IMR-90 (cell line): Measurements from ENCODE around the gene CILP. TPM values are rescaled to one million over a fixed set of nuclear protein-coding genes. Genes with fewer than 3 reads are reported as not detected.

Experiments used
- ATAC-seq: fragments of 200-7000 bp; cut with Tn5 transposase; 2 replicates; pipeline ENCODE4 v1.9.1; 2020; ENCODE audit warnings: low read depth, mild to moderate bottlenecking, moderate library complexity
- BruUV-seq: library from RNA; stranded (reverse); fragments of 400-500 nt; replicated peaks from 2 replicates; lab custom pipeline; 2021; lab: Mats Ljungman, UMichigan
- CTCF ChIA-PET: fragments of 300-600 bp; formaldehyde crosslinking; extraction: SDS; loops from one replicate; lab custom pipeline; 2021; ENCODE audit warnings: antibody characterized with exemption; lab: Yijun Ruan, JAX
- POLR2A ChIA-PET: fragments of 300-600 bp; sonication (Branson Sonifier 250); formaldehyde crosslinking; loops from one replicate; lab custom pipeline; 2022; ENCODE audit warnings: antibody characterized with exemption; ENCODE audit not compliant: unreplicated experiment; lab: Charles Lee
- DNase-seq: peaks from one replicate; pipeline ENCODE4 v3.0.0; 2013
- H2AFZ ChIP-seq: replicated peaks from 2 replicates; pipeline ENCODE3; 2013; ENCODE audit warnings: low read length, mild to moderate bottlenecking; ENCODE audit not compliant: poor library complexity
- H2AK5ac ChIP-seq: 2 replicates; pipeline ENCODE4 v1.6.1; 2013; ENCODE audit warnings: low read depth, low read length, inconsistent platforms
- H2AK9ac ChIP-seq: replicated peaks from 2 replicates; pipeline ENCODE3; 2013; ENCODE audit warnings: mild to moderate bottlenecking, low read depth, low read length, moderate library complexity; ENCODE audit not compliant: poor library complexity
- H2BK120ac ChIP-seq: 2 replicates; pipeline ENCODE4 v1.6.1; 2013; ENCODE audit warnings: low read depth, low read length, inconsistent platforms
- H2BK15ac ChIP-seq: 3 replicates; pipeline ENCODE4 v1.6.1; 2013; ENCODE audit warnings: low read depth, low read length, inconsistent platforms
- H2BK20ac ChIP-seq: 2 replicates; pipeline ENCODE4 v1.6.1; 2013; ENCODE audit warnings: low read depth, mild to moderate bottlenecking, inconsistent platforms, low read length, moderate library complexity
- H2BK5ac ChIP-seq: 2 replicates; pipeline ENCODE4 v1.6.1; 2013; ENCODE audit warnings: mild to moderate bottlenecking, low read depth, low read length, inconsistent platforms; ENCODE audit not compliant: poor library complexity, severe bottlenecking
- H3K14ac ChIP-seq: replicated peaks from 2 replicates; pipeline ENCODE4 v1.6.1; 2013; ENCODE audit warnings: low read depth, low read length, inconsistent platforms
- H3K18ac ChIP-seq: 2 replicates; pipeline ENCODE4 v1.6.1; 2013; ENCODE audit warnings: low read depth, low read length, control low read depth
- H3K23ac ChIP-seq: 2 replicates; pipeline ENCODE4 v1.6.1; 2013; ENCODE audit warnings: low read depth, low read length, inconsistent platforms
- H3K27ac ChIP-seq: 2 replicates; pipeline ENCODE4 v1.5.1; 2013; ENCODE audit warnings: mild to moderate bottlenecking, control low read depth, low read length; ENCODE audit not compliant: insufficient read depth
- H3K27me3 ChIP-seq: 2 replicates; pipeline ENCODE4 v1.6.1; 2013; ENCODE audit warnings: low read length; ENCODE audit not compliant: control insufficient read depth, insufficient read depth
- H3K36me3 ChIP-seq: 2 replicates; pipeline ENCODE4 v1.6.1; 2013; ENCODE audit warnings: low read length, mixed read lengths; ENCODE audit not compliant: control insufficient read depth, insufficient read depth
- H3K4ac ChIP-seq: 2 replicates; pipeline ENCODE4 v1.6.1; 2013; ENCODE audit warnings: low read depth, low read length, inconsistent platforms
- H3K4me1 ChIP-seq: 2 replicates; pipeline ENCODE4 v1.6.1; 2013; ENCODE audit warnings: low read length, mixed read lengths; ENCODE audit not compliant: control insufficient read depth, insufficient read depth
- H3K4me2 ChIP-seq: 2 replicates; pipeline ENCODE4 v1.6.1; 2013; ENCODE audit warnings: low read depth, mild to moderate bottlenecking, control low read depth, low read length, moderate library complexity
- H3K4me3 ChIP-seq: 2 replicates; pipeline ENCODE4 v1.5.1; 2013; ENCODE audit warnings: low read depth, mild to moderate bottlenecking, control low read depth, low read length, moderate library complexity; ENCODE audit not compliant: insufficient read depth
- H3K56ac ChIP-seq: 2 replicates; pipeline ENCODE4 v1.6.1; 2013; ENCODE audit warnings: low read length, inconsistent platforms; ENCODE audit not compliant: insufficient read depth; ENCODE audit errors: extremely low read depth
- H3K79me1 ChIP-seq, 2 experiments: 2 replicates each; pipeline ENCODE4 v1.6.1; 2013; ENCODE audit warnings: low read length in 2 of 2, inconsistent platforms in 1 of 2, low read depth in 1 of 2
- H3K9ac ChIP-seq: 2 replicates; pipeline ENCODE4 v1.6.1; 2013; ENCODE audit warnings: low read depth, low read length, control low read depth
- H3K9me1 ChIP-seq: 2 replicates; pipeline ENCODE4 v1.6.1; 2013; ENCODE audit warnings: low read length, inconsistent platforms; ENCODE audit not compliant: insufficient read depth
- H3K9me3 ChIP-seq: 2 replicates; pipeline ENCODE4 v1.6.1; 2013; ENCODE audit warnings: low read length; ENCODE audit not compliant: control insufficient read depth, insufficient read depth
- H4K20me1 ChIP-seq: 2 replicates; pipeline ENCODE4 v1.6.1; 2013; ENCODE audit warnings: low read length, inconsistent platforms; ENCODE audit not compliant: insufficient read depth
- H4K5ac ChIP-seq: 2 replicates; pipeline ENCODE4 v1.6.1; 2013; ENCODE audit warnings: mild to moderate bottlenecking, low read depth, low read length, control low read depth
- H4K8ac ChIP-seq, 2 experiments: 2 replicates each; pipeline ENCODE4 v1.6.1; 2013; ENCODE audit warnings: low read depth in 2 of 2, low read length in 2 of 2, control low read depth in 1 of 2, inconsistent platforms in 1 of 2
- H4K91ac ChIP-seq: 2 replicates; pipeline ENCODE4 v1.6.1; 2013; ENCODE audit warnings: low read depth, low read length, inconsistent platforms; ENCODE audit not compliant: insufficient read depth
- BHLHE40 ChIP-seq: fragments of 150-350 bp; IDR thresholded peaks from 2 replicates; pipeline ENCODE4 v1.6.1; 2016; ENCODE audit warnings: mild to moderate bottlenecking, low read depth, low read length
- CEBPB ChIP-seq: IDR thresholded peaks from 2 replicates; pipeline ENCODE4 v1.6.1; 2012; ENCODE audit warnings: low read depth, low read length, improper control_type of control experiment
- CHD1 ChIP-seq: IDR thresholded peaks from 2 replicates; pipeline ENCODE4 v1.6.1; 2012; ENCODE audit warnings: low read depth, low read length, improper control_type of control experiment
- FOS ChIP-seq: fragments of 150-350 bp; IDR thresholded peaks from 2 replicates; pipeline ENCODE4 v1.6.1; 2016; ENCODE audit warnings: low read depth, low read length
- MAFK ChIP-seq: IDR thresholded peaks from 2 replicates; pipeline ENCODE4 v1.6.1; 2012; ENCODE audit warnings: low read depth, low read length, improper control_type of control experiment
- MAZ ChIP-seq: IDR thresholded peaks from 2 replicates; pipeline ENCODE4 v1.6.1; 2012; ENCODE audit warnings: low read depth, mild to moderate bottlenecking, low read length, improper control_type of control experiment, moderate library complexity, borderline replicate concordance
- MXI1 ChIP-seq: IDR thresholded peaks from 2 replicates; pipeline ENCODE4 v1.6.1; 2012; ENCODE audit warnings: low read depth, mild to moderate bottlenecking, low read length, moderate library complexity, borderline replicate concordance
- NFE2L2 ChIP-seq: fragments of 150-350 bp; IDR thresholded peaks from 2 replicates; pipeline ENCODE4 v1.6.1; 2016; ENCODE audit warnings: low read depth, mild to moderate bottlenecking, low read length
- POLR2A ChIP-seq: IDR thresholded peaks from 2 replicates; pipeline ENCODE4 v1.6.1; 2012; ENCODE audit warnings: mild to moderate bottlenecking, low read depth, low read length
- RAD21 ChIP-seq: IDR thresholded peaks from 2 replicates; pipeline ENCODE4 v1.6.1; 2012; ENCODE audit warnings: low read length, improper control_type of control experiment
- RCOR1 ChIP-seq: IDR thresholded peaks from 2 replicates; pipeline ENCODE4 v1.6.1; 2012; ENCODE audit warnings: mild to moderate bottlenecking, low read length, improper control_type of control experiment; ENCODE audit not compliant: insufficient replicate concordance
- RFX5 ChIP-seq: IDR thresholded peaks from 2 replicates; pipeline ENCODE4 v1.8.0; 2012; ENCODE audit warnings: low read depth, mild to moderate bottlenecking, low read length, moderate library complexity
- SMC3 ChIP-seq: fragments of 150-350 bp; IDR thresholded peaks from 2 replicates; pipeline ENCODE4 v1.6.1; 2016; ENCODE audit warnings: low read depth, mild to moderate bottlenecking, antibody characterized with exemption, low read length, moderate library complexity
- WGBS, 2 experiments: methylation state at CpG; one replicate each; pipeline versions ENCODE4 v1.1.5 to v1.1.7; 2013; ENCODE audit warnings: missing lambda C conversion rate in 2 of 2; ENCODE audit not compliant: insufficient read length in 1 of 2; ENCODE audit errors: extremely low coverage in 2 of 2; 5-methylcytosine and 5-hydroxymethylcytosine counted together
- dilution Hi-C: fragments of 300-500 bp; cut with HindIII; formaldehyde crosslinking; loops from one replicate; pipeline ENCODE4 v1.14.3; 2018; ENCODE audit warnings: low sequenced_read_pairs; ENCODE audit not compliant: unreplicated experiment
- in situ Hi-C: fragments of 300-500 bp; cut with MboI; formaldehyde crosslinking; loops from 3 replicates; pipeline ENCODE4 v1.14.3; 2019; ENCODE audit warnings: low sequenced_read_pairs, inconsistent platforms, mixed read lengths
- intact Hi-C: fragments of 100-400 bp; cut with micrococcal nuclease; formaldehyde crosslinking; loops from 2 replicates; pipeline ENCODE4 v1.10.0; 2022
- polyA plus RNA-seq, 3 experiments: library from polyadenylated mRNA; depleted of rRNA; stranded (reverse); fragments of >200 nt; gene quantifications; 2 replicates each; pipeline ENCODE4 v1.2.3, GENCODE V29; 2012; ENCODE audit warnings: low replicate concordance in 1 of 3
- total RNA-seq: library from RNA; depleted of rRNA; stranded (reverse); fragments of >200 nt; gene quantifications from 2 replicates; pipeline ENCODE4 v1.2.3, GENCODE V29; 2012
- TF ChIP-seq, protein P1 (sequence below): conservative IDR thresholded peaks from 2 replicates; pipeline ENCODE4 v1.5.1; 2012; ENCODE audit warnings: mild to moderate bottlenecking, low read depth, low read length, improper control_type of control experiment
- TF ChIP-seq, protein P2 (sequence below): fragments of 150-350 bp; IDR thresholded peaks from 2 replicates; pipeline ENCODE4 v1.6.1; 2016; ENCODE audit warnings: low read depth, mild to moderate bottlenecking, low read length, moderate library complexity, borderline replicate concordance
- TF ChIP-seq, protein P3 (sequence below): fragments of 150-350 bp; IDR thresholded peaks from 2 replicates; pipeline ENCODE4 v1.6.1; 2017; ENCODE audit warnings: mild to moderate bottlenecking, antibody characterized with exemption, low read length, low read depth

The CILP gene
- total and polyA plus RNA-seq, 2 of the 4 experiments (the other 2 are of a cell fraction) = under 0.01 to 0.02 TPM

DNA sequence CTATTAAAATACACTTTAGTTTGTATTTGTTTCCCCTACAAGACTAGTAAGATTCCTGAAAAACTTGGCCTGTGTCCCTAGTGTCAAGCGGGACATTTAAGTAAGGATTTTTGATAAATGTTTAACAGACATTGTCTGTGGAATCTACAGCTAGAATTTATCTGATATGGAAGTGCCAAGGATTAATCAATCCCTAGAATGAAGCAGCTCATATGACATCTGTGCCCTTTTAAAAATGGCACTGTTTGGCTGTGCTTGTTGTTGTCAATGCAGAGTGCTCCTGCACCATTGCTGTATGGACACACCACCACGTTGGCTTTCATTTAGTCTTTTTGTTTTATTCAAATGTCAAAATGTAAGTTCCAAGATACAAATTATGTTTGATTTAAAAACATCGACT lies 63.4 kb downstream of the CILP start:
- H3K4me3 ChIP-seq = no peak overlapping the region
- ATAC-seq = no peak
- CTCF ChIA-PET = interaction anchor here (1.3 kb wide), 1 partner anchor 46 kb away, joined by 3 read pairs; no protein-coding TSS in a partner anchor
- H3K23ac ChIP-seq = no peak overlapping the region
- no peak overlapping the region for H2BK5ac ChIP-seq
- no peak overlapping the region for H2AFZ ChIP-seq
- H4K91ac ChIP-seq = no peak overlapping the region
- in situ Hi-C loops = no loop called here
- no peak overlapping the region for H3K27ac ChIP-seq
- no peak overlapping the region for H3K9ac ChIP-seq
- H3K4me1 ChIP-seq = no peaks in the 10 kb centered on the region
- intact Hi-C loops = no loop called here
- H2AK9ac ChIP-seq = no peak overlapping the region
- no peak overlapping the region for H4K8ac ChIP-seq
- H2BK20ac ChIP-seq = no peak overlapping the region
- BruUV-seq = no TSS peak
- WGBS, 2 experiments = no CpG with 5 or more reads among the region's 3 CpGs
- no peaks in the 10 kb centered on the region for H3K27me3 ChIP-seq
- no peak overlapping the region for H3K56ac ChIP-seq
- H3K4ac ChIP-seq = no peak overlapping the region
- no peaks in the 10 kb centered on the region for H4K20me1 ChIP-seq
- no peak overlapping the region for H3K14ac ChIP-seq
- no peak overlapping the region for H3K4me2 ChIP-seq
- H3K9me3 ChIP-seq = no peaks in the 10 kb centered on the region
- POLR2A ChIA-PET = no interaction called here
- H2BK15ac ChIP-seq = no peak overlapping the region
- H2BK120ac ChIP-seq = no peak overlapping the region
- no peak overlapping the region for H3K18ac ChIP-seq
- H3K79me1 ChIP-seq = no peaks in the 10 kb centered on the region
- H4K5ac ChIP-seq = no peak overlapping the region
- no peak overlapping the region for H2AK5ac ChIP-seq
- H3K9me1 ChIP-seq = no peaks in the 10 kb centered on the region
- dilution Hi-C loops = no loop called here
- H3K36me3 ChIP-seq = peaks cover 15% of the 10 kb centered on the region
- no peak for DNase-seq
- TF ChIP-seq RAD21 (no peak), CEBPB (no peak), SMC3 (no peak), MAFK (no peak), BHLHE40 (no peak), CHD1 (no peak), RCOR1 (no peak), FOS (no peak), POLR2A (no peak), MXI1 (no peak), NFE2L2 (no peak), MAZ (no peak), RFX5 (no peak)
- TF ChIP-seq, protein P1, sequence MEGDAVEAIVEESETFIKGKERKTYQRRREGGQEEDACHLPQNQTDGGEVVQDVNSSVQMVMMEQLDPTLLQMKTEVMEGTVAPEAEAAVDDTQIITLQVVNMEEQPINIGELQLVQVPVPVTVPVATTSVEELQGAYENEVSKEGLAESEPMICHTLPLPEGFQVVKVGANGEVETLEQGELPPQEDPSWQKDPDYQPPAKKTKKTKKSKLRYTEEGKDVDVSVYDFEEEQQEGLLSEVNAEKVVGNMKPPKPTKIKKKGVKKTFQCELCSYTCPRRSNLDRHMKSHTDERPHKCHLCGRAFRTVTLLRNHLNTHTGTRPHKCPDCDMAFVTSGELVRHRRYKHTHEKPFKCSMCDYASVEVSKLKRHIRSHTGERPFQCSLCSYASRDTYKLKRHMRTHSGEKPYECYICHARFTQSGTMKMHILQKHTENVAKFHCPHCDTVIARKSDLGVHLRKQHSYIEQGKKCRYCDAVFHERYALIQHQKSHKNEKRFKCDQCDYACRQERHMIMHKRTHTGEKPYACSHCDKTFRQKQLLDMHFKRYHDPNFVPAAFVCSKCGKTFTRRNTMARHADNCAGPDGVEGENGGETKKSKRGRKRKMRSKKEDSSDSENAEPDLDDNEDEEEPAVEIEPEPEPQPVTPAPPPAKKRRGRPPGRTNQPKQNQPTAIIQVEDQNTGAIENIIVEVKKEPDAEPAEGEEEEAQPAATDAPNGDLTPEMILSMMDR = no peak
- TF ChIP-seq, protein P2, sequence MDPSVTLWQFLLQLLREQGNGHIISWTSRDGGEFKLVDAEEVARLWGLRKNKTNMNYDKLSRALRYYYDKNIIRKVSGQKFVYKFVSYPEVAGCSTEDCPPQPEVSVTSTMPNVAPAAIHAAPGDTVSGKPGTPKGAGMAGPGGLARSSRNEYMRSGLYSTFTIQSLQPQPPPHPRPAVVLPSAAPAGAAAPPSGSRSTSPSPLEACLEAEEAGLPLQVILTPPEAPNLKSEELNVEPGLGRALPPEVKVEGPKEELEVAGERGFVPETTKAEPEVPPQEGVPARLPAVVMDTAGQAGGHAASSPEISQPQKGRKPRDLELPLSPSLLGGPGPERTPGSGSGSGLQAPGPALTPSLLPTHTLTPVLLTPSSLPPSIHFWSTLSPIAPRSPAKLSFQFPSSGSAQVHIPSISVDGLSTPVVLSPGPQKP = no peak
- TF ChIP-seq, protein P3, sequence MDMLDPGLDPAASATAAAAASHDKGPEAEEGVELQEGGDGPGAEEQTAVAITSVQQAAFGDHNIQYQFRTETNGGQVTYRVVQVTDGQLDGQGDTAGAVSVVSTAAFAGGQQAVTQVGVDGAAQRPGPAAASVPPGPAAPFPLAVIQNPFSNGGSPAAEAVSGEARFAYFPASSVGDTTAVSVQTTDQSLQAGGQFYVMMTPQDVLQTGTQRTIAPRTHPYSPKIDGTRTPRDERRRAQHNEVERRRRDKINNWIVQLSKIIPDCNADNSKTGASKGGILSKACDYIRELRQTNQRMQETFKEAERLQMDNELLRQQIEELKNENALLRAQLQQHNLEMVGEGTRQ = no peak
